Inflammatory macrophage treated with lipopolysaccharide for 1 hour (primary cell): ENCODE results near the gene PPP2R2C.

Experiments used
- DNase-seq, 2 donors: peaks; one replicate each; pipeline ENCODE4 v3.0.0-alpha.2; 2020 to 2022

Gene PPP2R2C

GRCh38 chr4:6493658-6494304 is 21.4 kb upstream of the PPP2R2C start:
- DNase-seq, result no peak

- no peak for DNase-seq
These were observed 20.6 kb upstream of the PPP2R2C start for GRCh38 chr4:6492861-6493657.

- DNase-seq, result no peak
These were observed 19.7 kb upstream of the PPP2R2C start for GRCh38 chr4:6492027-6492590.

GRCh38 chr4:6491235-6491634 is 18.8 kb upstream of the PPP2R2C start:
- DNase-seq, result no peak

GRCh38 chr4:6489927-6490326 is 17.5 kb upstream of the PPP2R2C start:
- DNase-seq, result no peak

GRCh38 chr4:6487466-6487865 is 15.1 kb upstream of the PPP2R2C start:
- no peak for DNase-seq

GRCh38 chr4:6480534-6481088 is 8.2 kb upstream of the PPP2R2C start:
- no peak for DNase-seq

- DNase-seq, result no peak
These were observed 6.3 kb upstream of the PPP2R2C start for GRCh38 chr4:6478546-6479220.

- no peak for DNase-seq
These were observed 4.5 kb upstream of the PPP2R2C start for GRCh38 chr4:6476893-6477292.

- no peak for DNase-seq
These were observed 3.1 kb upstream of the PPP2R2C start for GRCh38 chr4:6475492-6476020.

GRCh38 chr4:6474705-6475457 is 2.5 kb upstream of the PPP2R2C start:
- no peak for DNase-seq

- no peak for DNase-seq
These were observed 1.7 kb upstream of the PPP2R2C start for GRCh38 chr4:6474053-6474568.

GRCh38 chr4:6473264-6474052 is 1.0 kb upstream of the PPP2R2C start:
- no peak for DNase-seq

- no peak for DNase-seq
These were observed 417 bp downstream of the PPP2R2C start for GRCh38 chr4:6472008-6472386.

- DNase-seq, result no peak
These were observed 957 bp downstream of the PPP2R2C start for GRCh38 chr4:6471307-6472007.

GRCh38 chr4:6470502-6471306 is 1.7 kb downstream of the PPP2R2C start:
- DNase-seq, result no peak

GRCh38 chr4:6469898-6470501 is 2.4 kb downstream of the PPP2R2C start:
- DNase-seq, result no peak

GRCh38 chr4:6469144-6469543 is 3.3 kb downstream of the PPP2R2C start:
- no peak for DNase-seq

- no peak for DNase-seq
These were observed 4.0 kb downstream of the PPP2R2C start for GRCh38 chr4:6468376-6468775.
